Measurements from ENCODE around the gene NOD2. TPM values are rescaled to one million over a fixed set of nuclear protein-coding genes. Genes with fewer than 3 reads are reported as not detected.

The NOD2 gene
- total RNA-seq, 1 donor from 2014 or later: 43.5 TPM

DNA sequence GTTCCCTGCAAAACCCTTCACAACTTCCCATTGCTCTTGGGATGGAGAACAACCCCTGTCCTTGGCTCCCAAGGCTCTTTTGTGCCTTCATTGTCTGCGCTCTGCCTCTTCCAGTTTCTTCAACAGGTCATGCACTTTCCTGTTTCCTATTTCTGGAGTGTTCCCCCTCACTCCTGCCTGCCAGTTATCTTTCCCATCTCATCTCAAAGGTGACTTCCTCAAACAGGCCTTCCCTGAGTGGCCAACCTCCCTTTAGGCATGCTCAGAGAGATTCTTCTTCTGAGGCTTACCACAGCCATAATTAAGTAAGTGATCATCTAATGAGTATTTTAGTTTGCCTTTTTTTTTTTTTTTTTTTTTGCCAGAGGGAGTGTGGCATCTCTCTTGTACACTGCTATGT, 45.6 kb downstream of the NOD2 start:
- no peak overlapping the region for H3K27ac ChIP-seq
- H3K4me1 ChIP-seq: peaks cover 19% of the 10 kb centered on the region
- no peaks in the 10 kb centered on the region for H3K27me3 ChIP-seq
- H3K4me3 ChIP-seq: no peak overlapping the region
- DNase-seq (ENCODE audit: extremely low spot score in 2 of 2): no peak
- TF ChIP-seq CTCF (IDR thresholded peaks at IDR 0.05) (no peak), POLR2AphosphoS5 (IDR thresholded peaks at IDR 0.05; ENCODE audit: insufficient read depth in 1 of 2, low read depth in 1 of 2) (no peak), POLR2A (IDR thresholded peaks at IDR 0.05) (no peak)
- intact Hi-C loops (cut with DNase I): no loop called here
- H3K9me3 ChIP-seq: no peaks in the 10 kb centered on the region
- H3K36me3 ChIP-seq: no peaks in the 10 kb centered on the region

GRCh38 chr16:50740736-50741135, 47.3 kb downstream of the NOD2 start:
- Histone ChIP-seq H3K27ac (peak overlapping the region; percentile 67), H3K9me3 (no peaks in the 10 kb centered on the region), H3K27me3 (no peaks in the 10 kb centered on the region), H3K4me1 (peaks cover 29% of the 10 kb centered on the region), H3K36me3 (no peaks in the 10 kb centered on the region), H3K4me3 (peak overlapping the region in 1 of 2 donors; percentile 96)
- no peak for TF ChIP-seq POLR2AphosphoS5 (IDR thresholded peaks at IDR 0.05; ENCODE audit: insufficient read depth in 1 of 2, low read depth in 1 of 2)
- no peak for TF ChIP-seq CTCF (IDR thresholded peaks at IDR 0.05)
- no peak for TF ChIP-seq POLR2A (IDR thresholded peaks at IDR 0.05)
- no peak for DNase-seq (ENCODE audit: extremely low spot score in 2 of 2)
- intact Hi-C loops (cut with DNase I): no loop called here

- DNase-seq (ENCODE audit: extremely low spot score in 2 of 2): no peak
- intact Hi-C loops (cut with DNase I): no loop called here
These were observed 47.9 kb downstream of the NOD2 start for GRCh38 chr16:50741225-50741780.

DNA sequence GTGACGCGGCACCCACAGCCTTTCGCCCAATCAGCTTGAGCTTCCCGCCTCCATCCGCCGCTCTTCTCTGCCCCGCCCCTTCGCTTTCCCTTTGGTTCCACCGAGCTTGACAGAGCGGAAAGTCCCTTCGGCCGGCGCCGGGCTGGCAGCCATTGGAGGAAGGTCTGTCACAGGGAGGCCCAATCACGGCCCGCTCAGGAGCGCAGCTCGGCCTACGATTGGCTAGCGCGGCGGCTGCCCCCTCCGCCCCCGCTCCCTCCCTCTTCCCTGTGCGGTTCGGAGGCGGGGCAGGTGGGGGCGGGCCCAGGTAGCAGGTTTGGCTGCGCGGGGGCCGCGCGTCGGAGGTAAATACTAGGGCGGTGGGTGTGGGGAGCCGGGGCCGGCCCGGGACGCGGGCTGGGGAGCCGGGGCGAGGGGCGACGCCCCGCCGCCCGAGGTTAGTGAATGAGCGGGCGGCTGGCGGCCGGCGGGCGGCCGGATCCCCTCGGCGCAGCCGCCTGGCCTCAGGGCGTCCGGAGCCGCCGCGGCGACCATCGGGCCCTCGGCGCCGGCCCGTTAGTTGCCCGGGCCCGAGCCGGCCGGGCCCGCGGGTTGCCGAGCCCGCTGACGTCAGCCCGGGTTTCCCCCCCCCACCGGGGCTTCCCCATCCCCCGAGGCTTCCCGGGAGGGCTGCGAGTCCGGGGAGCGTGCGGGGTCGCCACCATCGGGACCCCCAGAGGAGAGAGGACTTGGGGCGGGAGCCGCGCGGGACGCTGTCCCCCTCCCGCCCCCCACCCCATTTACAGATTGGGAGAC, 48.6 kb downstream of the NOD2 start, which contains the start of gene CYLD:
CYLD (plus strand) TSS at position 306 of the 795 bp plus-strand sequence. CDS start 7,613 bp downstream, outside the sequence.
- Histone ChIP-seq H3K9me3 (no peaks in the 10 kb centered on the region), H3K36me3 (no peaks in the 10 kb centered on the region), H3K27me3 (no peaks in the 10 kb centered on the region), H3K4me3 (peak within 1 kb of the TSS; percentile 96 to 98), H3K27ac (peak within 1 kb of the TSS; percentile 95), H3K4me1 (peaks cover 38% of the 10 kb centered on the region)
- peak; percentile 99 to 100 for DNase-seq (ENCODE audit: extremely low spot score in 2 of 2)
- intact Hi-C loops (cut with DNase I): no loop called here
- TF ChIP-seq CTCF (IDR thresholded peaks at IDR 0.05): no peak
- peak in 1 of 2 donors; percentile 70 for TF ChIP-seq POLR2A (IDR thresholded peaks at IDR 0.05)
- peak; percentile 74 to 88 for TF ChIP-seq POLR2AphosphoS5 (IDR thresholded peaks at IDR 0.05; ENCODE audit: insufficient read depth in 1 of 2, low read depth in 1 of 2)

More at GRCh38 chr16:50741225-50741780, 47.9 kb downstream of the NOD2 start:
- Histone ChIP-seq H3K9me3 (no peaks in the 10 kb centered on the region), H3K27ac (peak overlapping the region; percentile 67), H3K4me1 (peaks cover 35% of the 10 kb centered on the region), H3K27me3 (no peaks in the 10 kb centered on the region), H3K4me3 (peak overlapping the region; percentile 47 to 96), H3K36me3 (no peaks in the 10 kb centered on the region)
- no peak for TF ChIP-seq POLR2AphosphoS5 (IDR thresholded peaks at IDR 0.05; ENCODE audit: insufficient read depth in 1 of 2, low read depth in 1 of 2)
- no peak for TF ChIP-seq CTCF (IDR thresholded peaks at IDR 0.05)
- no peak for TF ChIP-seq POLR2A (IDR thresholded peaks at IDR 0.05)
